Activated naive CD4-positive, alpha-beta T cell treated with anti-CD3 and anti-CD28 coated beads for 36 hours (primary cell): ENCODE results near the gene ZNF277. TPM values are rescaled to one million over a fixed set of nuclear protein-coding genes. Genes with fewer than 3 reads are reported as not detected.

Experiments
- CTCF ChIA-PET: fragments of 350-600 bp; sonication (Branson Sonifier 250); formaldehyde crosslinking; loops from one replicate; lab custom pipeline; 2021; ENCODE audit warnings: antibody characterized with exemption; lab: Charles Lee
- DNase-seq: peaks from one replicate; pipeline ENCODE4 v3.0.0-alpha.2; 2020
- H3K27ac Mint-ChIP-seq: one replicate; pipeline ENCODE4 v1.8.0; 2021; ENCODE audit warnings: mild to moderate bottlenecking, mixed read lengths
- H3K27me3 Mint-ChIP-seq: one replicate; pipeline ENCODE4 v1.8.0; 2021; ENCODE audit warnings: low read depth, mixed read lengths
- H3K36me3 Mint-ChIP-seq: one replicate; pipeline ENCODE4 v1.8.0; 2021; ENCODE audit warnings: low read depth, mixed read lengths
- H3K4me1 Mint-ChIP-seq: one replicate; pipeline ENCODE4 v1.8.0; 2021; ENCODE audit warnings: low read depth, mixed read lengths
- H3K4me3 Mint-ChIP-seq: one replicate; pipeline ENCODE4 v1.8.0; 2021; ENCODE audit warnings: mild to moderate bottlenecking, moderate library complexity, mixed read lengths
- H3K9me3 Mint-ChIP-seq: one replicate; pipeline ENCODE4 v1.8.0; 2021; ENCODE audit warnings: mixed read lengths
- intact Hi-C: fragments of 100-400 bp; cut with micrococcal nuclease; formaldehyde crosslinking; loops from one replicate; pipeline ENCODE4 v1.15.1; 2023
- total RNA-seq, 2 experiments: library from RNA; stranded (reverse); gene quantifications; one replicate each; pipeline ENCODE4 v1.2.3, GENCODE V29; 2021

The ZNF277 gene
- total RNA-seq, 2 experiments from 2014 or later, result 27.0 to 28.2 TPM

GRCh38 chr7:112358513-112358912 is 152.0 kb downstream of the ZNF277 start:
- intact Hi-C loops, result no loop called here
- no peak for DNase-seq
- H3K27me3 Mint-ChIP-seq, result peaks cover 25% of the 10 kb centered on the region
- H3K4me1 Mint-ChIP-seq, result no peaks in the 10 kb centered on the region
- CTCF ChIA-PET, result no interaction called here
- H3K36me3 Mint-ChIP-seq, result no peaks in the 10 kb centered on the region
- no peak overlapping the region for H3K4me3 Mint-ChIP-seq
- H3K27ac Mint-ChIP-seq, result no peak overlapping the region
- H3K9me3 Mint-ChIP-seq, result no peaks in the 10 kb centered on the region

GRCh38 chr7:112359086-112359485 is 152.6 kb downstream of the ZNF277 start:
- H3K36me3 Mint-ChIP-seq, result no peaks in the 10 kb centered on the region
- H3K27ac Mint-ChIP-seq, result no peak overlapping the region
- H3K4me1 Mint-ChIP-seq, result no peaks in the 10 kb centered on the region
- H3K4me3 Mint-ChIP-seq, result no peak overlapping the region
- CTCF ChIA-PET, result no interaction called here
- H3K9me3 Mint-ChIP-seq, result no peaks in the 10 kb centered on the region
- intact Hi-C loops, result no loop called here
- no peak for DNase-seq
- H3K27me3 Mint-ChIP-seq, result peaks cover 27% of the 10 kb centered on the region

- no peak overlapping the region for H3K4me3 Mint-ChIP-seq
- H3K27me3 Mint-ChIP-seq, result peaks cover 19% of the 10 kb centered on the region
- H3K9me3 Mint-ChIP-seq, result no peaks in the 10 kb centered on the region
- no peak for DNase-seq
- intact Hi-C loops, result no loop called here
- no peaks in the 10 kb centered on the region for H3K4me1 Mint-ChIP-seq
- no peaks in the 10 kb centered on the region for H3K36me3 Mint-ChIP-seq
- CTCF ChIA-PET, result no interaction called here
- H3K27ac Mint-ChIP-seq, result no peak overlapping the region
Measured at GRCh38 chr7:112360681-112361080, 154.2 kb downstream of the ZNF277 start.

GRCh38 chr7:112361154-112361553 is 154.7 kb downstream of the ZNF277 start:
- Mint-ChIP-seq H3K4me1 (no peaks in the 10 kb centered on the region), H3K36me3 (no peaks in the 10 kb centered on the region), H3K27me3 (peaks cover 19% of the 10 kb centered on the region), H3K4me3 (no peak overlapping the region), H3K27ac (no peak overlapping the region), H3K9me3 (no peaks in the 10 kb centered on the region)
- intact Hi-C loops, result no loop called here
- no peak for DNase-seq
- CTCF ChIA-PET, result no interaction called here

- CTCF ChIA-PET, result no interaction called here
- Mint-ChIP-seq H3K9me3 (no peaks in the 10 kb centered on the region), H3K4me1 (no peaks in the 10 kb centered on the region), H3K36me3 (no peaks in the 10 kb centered on the region), H3K4me3 (no peak overlapping the region), H3K27ac (no peak overlapping the region), H3K27me3 (peaks cover 19% of the 10 kb centered on the region)
- intact Hi-C loops, result no loop called here
- no peak for DNase-seq
Measured at GRCh38 chr7:112362053-112362650, 155.7 kb downstream of the ZNF277 start.

GRCh38 chr7:112362731-112363131 is 156.2 kb downstream of the ZNF277 start:
- no peaks in the 10 kb centered on the region for H3K9me3 Mint-ChIP-seq
- intact Hi-C loops, result no loop called here
- CTCF ChIA-PET, result no interaction called here
- H3K4me3 Mint-ChIP-seq, result no peak overlapping the region
- no peak overlapping the region for H3K27ac Mint-ChIP-seq
- H3K36me3 Mint-ChIP-seq, result no peaks in the 10 kb centered on the region
- H3K4me1 Mint-ChIP-seq, result no peaks in the 10 kb centered on the region
- DNase-seq, result no peak
- H3K27me3 Mint-ChIP-seq, result peaks cover 19% of the 10 kb centered on the region

- intact Hi-C loops, result no loop called here
- CTCF ChIA-PET, result interaction anchor here (0.6 kb wide), 1 partner anchor 602 kb away, joined by 3 read pairs; no protein-coding TSS in a partner anchor
- peaks cover 14% of the 10 kb centered on the region for H3K27me3 Mint-ChIP-seq
- no peak for DNase-seq
- no peak overlapping the region for H3K4me3 Mint-ChIP-seq
- no peak overlapping the region for H3K27ac Mint-ChIP-seq
- H3K9me3 Mint-ChIP-seq, result no peaks in the 10 kb centered on the region
- H3K36me3 Mint-ChIP-seq, result no peaks in the 10 kb centered on the region
- H3K4me1 Mint-ChIP-seq, result no peaks in the 10 kb centered on the region
Measured at GRCh38 chr7:112364388-112364787, 157.9 kb downstream of the ZNF277 start.

GRCh38 chr7:112365551-112365950 is 159.1 kb downstream of the ZNF277 start:
- no peak for DNase-seq
- Mint-ChIP-seq H3K27ac (no peak overlapping the region), H3K36me3 (no peaks in the 10 kb centered on the region), H3K4me1 (no peaks in the 10 kb centered on the region), H3K4me3 (no peak overlapping the region), H3K27me3 (peaks cover 7% of the 10 kb centered on the region), H3K9me3 (no peaks in the 10 kb centered on the region)
- intact Hi-C loops, result no loop called here
- CTCF ChIA-PET, result no interaction called here

- H3K4me3 Mint-ChIP-seq, result no peak overlapping the region
- CTCF ChIA-PET, result no interaction called here
- H3K27ac Mint-ChIP-seq, result no peak overlapping the region
- H3K9me3 Mint-ChIP-seq, result no peaks in the 10 kb centered on the region
- intact Hi-C loops, result no loop called here
- H3K27me3 Mint-ChIP-seq, result peaks cover 4% of the 10 kb centered on the region
- no peaks in the 10 kb centered on the region for H3K36me3 Mint-ChIP-seq
- H3K4me1 Mint-ChIP-seq, result no peaks in the 10 kb centered on the region
- DNase-seq, result no peak
Measured at GRCh38 chr7:112366886-112367285, 160.4 kb downstream of the ZNF277 start.

GRCh38 chr7:112370436-112370835 is 163.9 kb downstream of the ZNF277 start:
- no peaks in the 10 kb centered on the region for H3K27me3 Mint-ChIP-seq
- H3K9me3 Mint-ChIP-seq, result no peaks in the 10 kb centered on the region
- intact Hi-C loops, result no loop called here
- no peaks in the 10 kb centered on the region for H3K4me1 Mint-ChIP-seq
- no peak for DNase-seq
- CTCF ChIA-PET, result no interaction called here
- H3K27ac Mint-ChIP-seq, result no peak overlapping the region
- H3K36me3 Mint-ChIP-seq, result no peaks in the 10 kb centered on the region
- H3K4me3 Mint-ChIP-seq, result no peak overlapping the region

GRCh38 chr7:112371701-112372100 is 165.2 kb downstream of the ZNF277 start:
- intact Hi-C loops, result no loop called here
- H3K36me3 Mint-ChIP-seq, result no peaks in the 10 kb centered on the region
- no peak overlapping the region for H3K4me3 Mint-ChIP-seq
- CTCF ChIA-PET, result no interaction called here
- DNase-seq, result no peak
- H3K4me1 Mint-ChIP-seq, result no peaks in the 10 kb centered on the region
- H3K9me3 Mint-ChIP-seq, result no peaks in the 10 kb centered on the region
- no peaks in the 10 kb centered on the region for H3K27me3 Mint-ChIP-seq
- H3K27ac Mint-ChIP-seq, result no peak overlapping the region

- intact Hi-C loops, result no loop called here
- H3K27ac Mint-ChIP-seq, result no peak overlapping the region
- no peak overlapping the region for H3K4me3 Mint-ChIP-seq
- CTCF ChIA-PET, result no interaction called here
- H3K4me1 Mint-ChIP-seq, result no peaks in the 10 kb centered on the region
- no peak for DNase-seq
- no peaks in the 10 kb centered on the region for H3K36me3 Mint-ChIP-seq
- no peaks in the 10 kb centered on the region for H3K9me3 Mint-ChIP-seq
- H3K27me3 Mint-ChIP-seq, result no peaks in the 10 kb centered on the region
Measured at GRCh38 chr7:112372101-112372500, 165.6 kb downstream of the ZNF277 start.

GRCh38 chr7:112377593-112377992 is 171.1 kb downstream of the ZNF277 start:
- intact Hi-C loops, result no loop called here
- no peaks in the 10 kb centered on the region for H3K9me3 Mint-ChIP-seq
- no peak for DNase-seq
- no peaks in the 10 kb centered on the region for H3K4me1 Mint-ChIP-seq
- no peak overlapping the region for H3K4me3 Mint-ChIP-seq
- CTCF ChIA-PET, result no interaction called here
- no peak overlapping the region for H3K27ac Mint-ChIP-seq
- no peaks in the 10 kb centered on the region for H3K36me3 Mint-ChIP-seq
- peaks cover 7% of the 10 kb centered on the region for H3K27me3 Mint-ChIP-seq
